PFSK-1 (cell line): ENCODE data around the gene DNAJC18.

ENCODE experiments used
- FOXP2 ChIP-seq: optimal IDR thresholded peaks from 2 replicates; pipeline ENCODE3; 2011; ENCODE audit warnings: borderline replicate concordance, control low read depth, inconsistent platforms; ENCODE audit not compliant: insufficient read depth; ENCODE audit errors: extremely low read length, extremely low read depth
- POLR2AphosphoS5 ChIP-seq: IDR thresholded peaks from 2 replicates; pipeline ENCODE4 v1.6.1; 2012; ENCODE audit warnings: low read depth, mild to moderate bottlenecking, control low read depth, low read length, moderate library complexity
- REST ChIP-seq, 2 experiments: IDR thresholded peaks; 2 replicates each; pipeline versions ENCODE4 v1.6.1 to v1.8.0; 2011 to 2012; ENCODE audit warnings: low read depth in 2 of 2, low read length in 2 of 2, control low read depth in 1 of 2, inconsistent platforms in 1 of 2, mild to moderate bottlenecking in 1 of 2, moderate library complexity in 1 of 2; ENCODE audit not compliant: insufficient read depth in 1 of 2
- SIN3A ChIP-seq: IDR thresholded peaks from 2 replicates; pipeline ENCODE4 v1.6.1; 2012; ENCODE audit warnings: mild to moderate bottlenecking, low read length, moderate library complexity, borderline replicate concordance; ENCODE audit not compliant: insufficient read depth
- TAF1 ChIP-seq: IDR thresholded peaks from 2 replicates; pipeline ENCODE4 v1.6.1; 2012; ENCODE audit warnings: low read length, control low read depth, borderline replicate concordance; ENCODE audit not compliant: insufficient read depth

Gene DNAJC18

GRCh38 chr5:139402561-139403158 is 36.7 kb downstream of the DNAJC18 start:
- TF ChIP-seq POLR2AphosphoS5: no peak
- no peak for TF ChIP-seq FOXP2
- no peak for TF ChIP-seq TAF1

DNA sequence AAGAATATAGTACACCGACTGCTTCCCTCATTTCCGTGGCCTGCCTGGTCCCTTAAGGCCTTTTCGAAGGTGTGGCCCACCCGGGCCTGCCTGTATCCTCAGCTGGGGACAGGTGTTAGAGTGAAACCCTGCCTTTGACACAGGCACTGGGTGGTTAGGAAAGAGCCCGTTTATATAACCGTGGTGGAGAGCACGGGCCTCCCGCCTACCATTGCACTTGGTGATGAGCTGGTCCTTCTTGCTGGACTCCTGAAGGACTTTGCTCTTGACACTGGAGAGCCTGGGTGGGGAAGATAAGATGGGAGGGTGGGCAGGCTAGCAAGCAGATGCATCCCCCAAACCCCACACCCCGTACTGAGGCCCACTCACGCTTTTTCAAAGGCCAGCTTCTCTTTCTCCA is 37.8 kb downstream of the DNAJC18 start:
- TF ChIP-seq FOXP2 (no peak), REST (IDR thresholded peaks at IDR 0.05; ENCODE audit: insufficient read depth in 1 of 2, low read depth in 2 of 2, low read length in 2 of 2) (no peak), SIN3A (no peak), TAF1 (no peak), POLR2AphosphoS5 (no peak)

DNA sequence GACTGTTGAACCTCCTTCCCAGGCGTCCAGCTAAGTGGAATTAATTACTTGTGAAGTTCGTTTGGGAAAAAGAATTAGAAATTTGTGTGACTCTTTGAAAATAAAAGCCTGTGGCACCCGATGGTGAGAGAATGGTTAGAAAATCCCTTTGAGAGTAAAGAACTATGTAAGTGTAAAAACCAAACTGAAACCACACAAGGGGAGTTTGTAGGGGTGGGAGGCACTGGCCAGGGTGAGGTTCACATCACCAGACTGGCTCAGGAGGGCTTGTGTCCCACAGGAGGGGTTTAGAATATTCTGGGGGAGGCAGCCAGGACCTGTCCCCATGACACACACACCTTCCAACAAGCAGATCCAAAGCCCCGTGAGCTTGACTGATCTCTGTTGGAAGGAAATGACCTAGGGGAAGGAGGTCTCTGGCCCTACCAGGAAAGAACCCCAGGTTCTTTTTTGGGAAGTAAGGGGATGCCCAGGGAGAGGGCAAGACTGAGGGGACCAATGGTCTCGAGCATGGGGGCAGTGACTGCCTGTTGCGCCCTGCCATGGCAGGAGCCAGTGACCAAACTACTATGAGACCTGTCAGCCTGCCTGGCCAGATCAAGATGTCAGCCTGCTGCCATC is 39.7 kb downstream of the DNAJC18 start:
- no peak for TF ChIP-seq TAF1
- TF ChIP-seq FOXP2: no peak
- TF ChIP-seq POLR2AphosphoS5: no peak
- TF ChIP-seq REST (IDR thresholded peaks at IDR 0.05; ENCODE audit: insufficient read depth in 1 of 2, low read depth in 2 of 2, low read length in 2 of 2): no peak
- TF ChIP-seq SIN3A: no peak

DNA sequence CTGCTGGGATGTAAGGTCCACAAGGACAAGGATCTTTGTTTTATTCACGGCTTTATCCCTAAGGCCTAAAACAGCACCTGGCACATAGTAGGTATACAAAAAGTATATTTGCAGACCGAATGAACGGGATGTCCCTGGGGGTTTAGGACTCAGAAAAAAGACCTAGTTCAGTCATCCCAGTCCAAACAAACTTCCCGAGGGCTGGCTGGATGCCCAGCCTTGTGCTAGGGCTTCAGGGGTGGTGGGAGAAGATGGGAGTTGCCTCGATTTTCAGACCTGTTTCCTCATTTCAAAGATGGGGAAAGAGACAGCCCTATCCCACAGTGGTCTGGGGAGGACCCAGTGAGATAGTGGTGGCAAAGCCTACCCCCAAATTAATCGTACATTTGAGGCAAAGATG is 41.4 kb downstream of the DNAJC18 start:
- TF ChIP-seq SIN3A: no peak
- TF ChIP-seq POLR2AphosphoS5: no peak
- TF ChIP-seq TAF1: no peak
- TF ChIP-seq REST (IDR thresholded peaks at IDR 0.05; ENCODE audit: insufficient read depth in 1 of 2, low read depth in 2 of 2, low read length in 2 of 2): no peak
- TF ChIP-seq FOXP2: no peak

GRCh38 chr5:139396691-139397090 is 42.6 kb downstream of the DNAJC18 start:
- TF ChIP-seq FOXP2: no peak
- TF ChIP-seq SIN3A: no peak
- TF ChIP-seq POLR2AphosphoS5: no peak
- no peak for TF ChIP-seq REST (IDR thresholded peaks at IDR 0.05; ENCODE audit: insufficient read depth in 1 of 2, low read depth in 2 of 2, low read length in 2 of 2)
- no peak for TF ChIP-seq TAF1
